GM21717 (cell line): Measurements from ENCODE around the gene GNMT.

Experiments used
- ATAC-seq: cut with Tn5 transposase; IDR thresholded peaks from one replicate; pipeline ENCODE4 v1.9.1; 2021; ENCODE audit warnings: mild to moderate bottlenecking, moderate library complexity; ENCODE audit not compliant: unreplicated experiment

GNMT gene

DNA sequence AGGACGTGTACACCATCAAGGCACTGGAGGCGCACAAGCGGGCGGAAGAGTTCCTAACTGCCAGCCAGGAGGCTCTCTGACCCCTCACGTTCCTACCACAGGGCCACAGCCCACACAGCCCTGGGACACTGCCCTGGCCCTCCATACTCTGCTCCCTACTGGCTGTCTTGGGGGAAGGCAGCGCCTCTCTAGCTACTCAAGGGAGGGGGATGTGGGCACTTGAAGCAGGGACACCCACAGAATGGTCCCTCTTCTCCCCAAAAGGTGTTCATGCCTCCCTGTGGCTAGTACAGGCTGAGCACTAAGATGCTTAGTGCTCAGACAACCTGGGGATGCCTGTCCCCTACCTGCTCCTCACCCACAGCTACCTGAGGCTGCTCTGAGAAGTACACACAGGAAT, 50.7 kb downstream of the GNMT start:
- ATAC-seq: no peak

DNA sequence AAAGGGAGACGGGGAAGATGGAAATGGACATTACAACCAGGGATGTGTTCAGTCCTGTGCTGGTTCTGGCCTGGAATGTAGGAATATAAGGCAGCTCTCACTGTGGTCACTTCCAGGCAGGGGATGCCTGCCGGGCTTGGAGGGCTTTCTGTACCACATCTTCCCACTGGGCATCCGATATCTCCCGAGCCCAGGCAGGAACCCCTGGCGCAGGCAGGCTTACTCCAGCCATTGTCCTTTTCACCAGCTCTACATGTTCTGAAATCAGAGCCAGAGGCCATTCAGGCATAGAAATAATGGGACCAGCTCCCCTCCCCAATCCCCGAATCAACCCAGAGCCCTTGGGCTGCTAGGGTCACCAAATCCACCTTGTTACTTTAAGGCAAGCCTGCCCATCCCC, 51.8 kb downstream of the GNMT start:
- no peak for ATAC-seq

DNA sequence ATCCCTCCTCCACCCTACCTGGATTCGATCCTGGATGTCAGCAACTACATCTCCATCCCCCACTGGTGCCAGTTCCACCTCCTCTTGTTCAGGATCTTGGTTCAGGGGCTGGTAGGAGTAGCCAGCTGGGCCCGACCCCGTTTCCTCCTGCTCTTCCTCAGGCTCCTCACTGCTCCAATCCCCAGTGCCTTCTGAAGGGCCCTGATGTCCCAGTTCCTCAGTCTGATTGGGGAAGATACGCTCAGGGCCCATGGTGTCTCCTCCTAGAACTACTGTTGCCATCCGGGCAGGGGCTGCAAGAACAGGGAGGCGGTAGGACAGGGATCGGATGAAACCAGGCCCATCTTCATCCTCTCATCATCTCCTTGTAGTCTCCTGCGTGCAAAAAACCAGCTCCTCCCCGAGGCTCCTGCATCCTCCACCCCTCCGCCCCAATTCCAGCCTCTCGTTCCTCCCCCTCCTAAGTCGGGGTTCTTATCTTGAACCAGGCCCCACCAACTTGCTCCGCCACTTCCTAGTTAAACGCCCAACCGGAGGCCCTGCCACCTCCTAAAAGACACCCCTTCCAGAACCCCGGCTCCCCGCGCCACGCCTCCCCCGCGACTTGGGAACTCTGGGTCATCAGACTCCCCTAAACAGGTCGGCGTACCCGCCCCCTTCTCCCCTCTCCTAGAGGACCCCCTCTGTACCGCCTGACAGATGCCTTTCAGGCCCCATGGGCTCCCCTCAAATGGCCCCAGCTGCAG, 52.7 kb downstream of the GNMT start:
- peak; percentile 4 for ATAC-seq
